Endothelial cell of umbilical vein (primary cell): Measurements from ENCODE around the gene AKT2. TPM values are rescaled to one million over a fixed set of nuclear protein-coding genes. Genes with fewer than 3 reads are reported as not detected.
A peak's percentile ranks its signal among the peaks of the same experiment; 100 is the strongest.

Experiments used
- BruUV-seq: library from RNA; stranded (reverse); fragments of 400-500 nt; replicated peaks from 2 replicates; lab custom pipeline; 2021; lab: Mats Ljungman, UMichigan
- CTCF ChIA-PET: fragments of 300-600, 350-600 bp; sonication (Branson Sonifier 250); formaldehyde crosslinking; loops from one replicate; lab custom pipeline; 2021; ENCODE audit warnings: antibody characterized with exemption, inconsistent platforms; lab: Charles Lee
- POLR2A ChIA-PET: fragments of 300-600, 350-600 bp; sonication (Branson Sonifier 250); formaldehyde crosslinking; loops from one replicate; lab custom pipeline; 2021; ENCODE audit warnings: antibody characterized with exemption, inconsistent platforms; lab: Charles Lee
- DNase-seq: peaks from one replicate; pipeline ENCODE4 v3.0.0-alpha.2; 2011; ENCODE audit warnings: low read depth, low spot score
- FAIRE-seq: peaks from 2 replicates; lab custom pipeline; 2011; peaks lifted over from hg19 to GRCh38; lab: Jason Lieb, UNC
- H2AFZ ChIP-seq: 2 replicates; pipeline ENCODE4 v1.6.0; 2012; ENCODE audit warnings: low read depth, low read length, control low read depth, inconsistent platforms
- H3K27ac ChIP-seq: 2 replicates; pipeline ENCODE4 v1.5.1; 2011; ENCODE audit warnings: low read depth, mild to moderate bottlenecking, control low read depth, low read length, moderate library complexity; ENCODE audit not compliant: insufficient read depth
- H3K27me3 ChIP-seq, 2 experiments: 2 replicates each; pipeline versions ENCODE4 v1.6.0 to v1.6.1; 2011; ENCODE audit warnings: low read length in 2 of 2, mixed read lengths in 1 of 2; ENCODE audit not compliant: control insufficient read depth in 2 of 2, insufficient read depth in 2 of 2
- H3K36me3 ChIP-seq, 2 experiments: 2 replicates in 1 of 2; 3 replicates in 1 of 2; pipeline ENCODE4 v1.5.1; 2011; ENCODE audit warnings: low read length in 2 of 2, mild to moderate bottlenecking in 1 of 2, moderate library complexity in 1 of 2; ENCODE audit not compliant: control insufficient read depth in 2 of 2, insufficient read depth in 2 of 2; ENCODE audit errors: extremely low read depth in 1 of 2
- H3K4me1 ChIP-seq: 3 replicates; pipeline ENCODE4 v1.5.1; 2011; ENCODE audit warnings: mild to moderate bottlenecking, low read length; ENCODE audit not compliant: control insufficient read depth, insufficient read depth; ENCODE audit errors: extremely low read depth
- H3K4me2 ChIP-seq: 2 replicates; pipeline ENCODE4 v1.6.1; 2011; ENCODE audit warnings: low read length, control low read depth, mixed read lengths; ENCODE audit not compliant: insufficient read depth
- H3K4me3 ChIP-seq, 3 experiments: fragments of 200-600 bp in 1 of 3; sonication (generic), shearing (Covaris generic) in 1 of 3; replicated peaks in 1 of 3; 2 replicates each; pipeline ENCODE4 v1.5.1; 2011 to 2016; ENCODE audit warnings: control low read depth in 3 of 3, low read length in 3 of 3, mild to moderate bottlenecking in 2 of 3, inconsistent platforms in 1 of 3, low read depth in 1 of 3, moderate library complexity in 1 of 3; ENCODE audit not compliant: insufficient read depth in 1 of 3
- H3K79me2 ChIP-seq: 2 replicates; pipeline ENCODE4 v1.6.0; 2012; ENCODE audit warnings: low read length, inconsistent platforms; ENCODE audit not compliant: control insufficient read depth, insufficient read depth
- H3K9ac ChIP-seq: replicated peaks from 2 replicates; pipeline ENCODE3; 2011; ENCODE audit warnings: low read length, control low read depth; ENCODE audit not compliant: insufficient read depth; ENCODE audit errors: extremely low read depth
- H3K9me1 ChIP-seq: replicated peaks from 3 replicates; pipeline ENCODE4 v1.6.0; 2011; ENCODE audit warnings: mild to moderate bottlenecking, low read length; ENCODE audit not compliant: control insufficient read depth, insufficient read depth; ENCODE audit errors: extremely low read depth
- H3K9me3 ChIP-seq: replicated peaks from 2 replicates; pipeline ENCODE4 v1.5.1; 2012; ENCODE audit warnings: low read length, inconsistent platforms; ENCODE audit not compliant: control insufficient read depth, insufficient read depth
- H4K20me1 ChIP-seq: replicated peaks from 2 replicates; pipeline ENCODE3; 2011; ENCODE audit warnings: mild to moderate bottlenecking, low read length; ENCODE audit not compliant: control insufficient read depth, insufficient read depth; ENCODE audit errors: extremely low read depth
- EZH2 ChIP-seq: IDR thresholded peaks from 2 replicates; pipeline ENCODE4 v1.6.1; 2012; ENCODE audit warnings: borderline replicate concordance, low read depth, mild to moderate bottlenecking, moderate library complexity, low read length, inconsistent platforms; ENCODE audit not compliant: severe bottlenecking
- JUN ChIP-seq: IDR thresholded peaks from 2 replicates; pipeline ENCODE4 v1.6.1; 2011; ENCODE audit warnings: borderline replicate concordance, low read depth; ENCODE audit not compliant: insufficient read length, insufficient read depth
- POLR2A ChIP-seq: IDR thresholded peaks from 2 replicates; pipeline ENCODE4 v1.6.1; 2012; ENCODE audit warnings: low read depth, mild to moderate bottlenecking, control low read depth, low read length
- dilution Hi-C: fragments of 300-500 bp; cut with MboI; formaldehyde crosslinking; loops from one replicate; pipeline ENCODE4 v1.15.0; 2019; ENCODE audit warnings: low sequenced_read_pairs; ENCODE audit not compliant: extremely low pct_ligation_motif_present
- intact Hi-C: fragments of 100-400 bp; cut with micrococcal nuclease; formaldehyde crosslinking; loops from one replicate; pipeline ENCODE4 v1.10.0; 2022
- polyA plus RNA-seq, 4 experiments: library from polyadenylated mRNA; depleted of rRNA in 3 of 4; stranded (reverse) in 3 of 4; unstranded in 1 of 4; fragments of >200 nt; gene quantifications; 2 replicates each; pipeline versions ENCODE4 v1.2.1 to v1.2.3, GENCODE V29; 2011 to 2012; ENCODE audit warnings: missing spikeins in 1 of 4
- total RNA-seq: library from RNA; stranded (reverse); gene quantifications from 2 replicates; pipeline ENCODE4 v1.2.3, GENCODE V29; 2021
- TF ChIP-seq, protein P1 (sequence below), 2 donors: IDR thresholded peaks; 1 replicate in 1 of 2; 2 replicates in 1 of 2; pipeline ENCODE4 v1.5.1; 2011; ENCODE audit warnings: low read length in 2 of 2, mild to moderate bottlenecking in 2 of 2, moderate library complexity in 2 of 2, control low read depth in 1 of 2, inconsistent platforms in 1 of 2, low read depth in 1 of 2; ENCODE audit not compliant: insufficient read depth in 1 of 2; ENCODE audit errors: extremely low read depth in 1 of 2
- TF ChIP-seq, protein P2 (sequence below): IDR thresholded peaks from 2 replicates; pipeline ENCODE4 v1.6.1; 2011; ENCODE audit not compliant: insufficient read depth, insufficient read length

AKT2 gene
- total and polyA plus RNA-seq, 2 donors (not counting 3 experiments of a cell fraction or from before 2014, with no cell fraction given) = 65.2 to 69.8 TPM

DNA sequence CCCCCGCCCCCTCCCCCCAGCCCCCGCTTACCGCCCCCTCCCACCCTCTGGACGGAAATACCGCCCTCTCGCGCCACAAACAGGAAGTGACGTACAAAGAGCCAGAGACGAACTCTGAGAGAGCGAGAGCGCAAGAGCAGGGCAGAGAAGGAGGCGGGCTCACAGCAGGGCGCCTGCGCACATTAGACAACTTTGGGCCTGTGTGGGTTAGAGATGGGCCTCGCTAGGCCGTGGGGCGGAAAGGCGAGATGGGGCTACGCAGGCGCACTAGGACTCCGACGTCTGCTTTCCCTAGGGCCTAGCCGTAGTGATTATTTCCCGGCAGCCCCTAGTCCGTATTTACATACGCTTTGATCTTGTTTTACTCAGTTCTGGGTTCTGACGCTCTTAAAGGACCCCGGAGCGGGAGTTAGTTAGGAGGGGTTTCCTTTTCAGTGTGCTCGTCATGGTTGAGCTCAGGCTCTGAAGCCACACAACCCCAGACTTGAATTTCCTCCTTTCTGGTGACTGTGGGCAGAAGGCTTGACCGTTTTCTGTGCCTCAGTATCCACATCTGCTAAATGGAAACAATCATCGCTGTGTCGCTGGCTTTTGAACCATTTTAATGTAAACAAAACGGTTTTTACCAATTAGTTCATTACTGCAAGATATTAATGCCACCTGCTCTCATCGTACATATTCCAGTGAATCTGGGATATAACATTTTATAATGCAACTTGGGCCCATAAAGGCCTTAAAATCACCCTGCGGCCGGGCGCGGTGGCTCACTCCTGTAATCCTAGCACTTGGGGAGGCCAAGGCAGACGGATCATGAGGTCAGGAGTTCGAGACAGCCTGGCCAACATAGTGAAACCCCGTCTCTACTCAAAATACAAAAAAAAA lies 449 bp upstream of the AKT2 start:
- H3K36me3 ChIP-seq = peaks cover 0 to 3% of the 10 kb centered on the region in 2 experiments
- CTCF ChIA-PET = interaction anchor here (1.2 to 2.5 kb wide), 3 partner anchors 9 to 20 kb away, joined by 3 to 12 read pairs (median 5); no protein-coding TSS in a partner anchor

DNA sequence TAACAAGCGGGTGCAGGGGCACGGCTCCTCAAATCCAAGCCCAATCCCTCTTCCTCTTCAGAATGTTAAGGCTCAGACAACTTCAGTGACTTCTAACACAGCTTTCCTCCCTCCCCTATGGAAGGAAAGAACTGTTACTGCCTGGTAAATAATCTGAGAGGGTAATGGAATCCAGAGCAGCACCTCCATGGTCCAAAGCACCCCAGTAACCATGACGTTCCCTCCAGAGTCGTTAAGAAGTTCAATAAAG lies 969 bp downstream of the AKT2 start:
- FAIRE-seq = no peak
- ChIA-PET POLR2A (no interaction called here), CTCF (interaction anchor here (1.8 kb wide), 1 partner anchor 21 kb away, joined by 5 read pairs; no protein-coding TSS in a partner anchor)
- Histone ChIP-seq H2AFZ (peak overlapping the region; percentile 67), H3K27ac (peak overlapping the region; percentile 67), H4K20me1 (no peaks in the 10 kb centered on the region), H3K9me1 (no peaks in the 10 kb centered on the region), H3K79me2 (peaks cover 55% of the 10 kb centered on the region), H3K9ac (peak overlapping the region; percentile 88), H3K36me3 (peaks cover 0 to 3% of the 10 kb centered on the region in 2 experiments), H3K4me2 (peak overlapping the region; percentile 96), H3K9me3 (no peaks in the 10 kb centered on the region), H3K4me1 (peaks cover 11% of the 10 kb centered on the region), H3K27me3 (no peaks in the 10 kb centered on the region), H3K4me3 (peak overlapping the region; percentile 80 to 86 (median 83))
- intact Hi-C loops (loop anchor here (2.0 kb wide), 1 partner anchor 41 kb away; no protein-coding TSS in a partner anchor), dilution Hi-C loops (no loop called here)
- BruUV-seq = no TSS peak
- peak; percentile 32 for DNase-seq
- no peak for TF ChIP-seq JUN
- TF ChIP-seq POLR2A = no peak
- TF ChIP-seq, protein P1, sequence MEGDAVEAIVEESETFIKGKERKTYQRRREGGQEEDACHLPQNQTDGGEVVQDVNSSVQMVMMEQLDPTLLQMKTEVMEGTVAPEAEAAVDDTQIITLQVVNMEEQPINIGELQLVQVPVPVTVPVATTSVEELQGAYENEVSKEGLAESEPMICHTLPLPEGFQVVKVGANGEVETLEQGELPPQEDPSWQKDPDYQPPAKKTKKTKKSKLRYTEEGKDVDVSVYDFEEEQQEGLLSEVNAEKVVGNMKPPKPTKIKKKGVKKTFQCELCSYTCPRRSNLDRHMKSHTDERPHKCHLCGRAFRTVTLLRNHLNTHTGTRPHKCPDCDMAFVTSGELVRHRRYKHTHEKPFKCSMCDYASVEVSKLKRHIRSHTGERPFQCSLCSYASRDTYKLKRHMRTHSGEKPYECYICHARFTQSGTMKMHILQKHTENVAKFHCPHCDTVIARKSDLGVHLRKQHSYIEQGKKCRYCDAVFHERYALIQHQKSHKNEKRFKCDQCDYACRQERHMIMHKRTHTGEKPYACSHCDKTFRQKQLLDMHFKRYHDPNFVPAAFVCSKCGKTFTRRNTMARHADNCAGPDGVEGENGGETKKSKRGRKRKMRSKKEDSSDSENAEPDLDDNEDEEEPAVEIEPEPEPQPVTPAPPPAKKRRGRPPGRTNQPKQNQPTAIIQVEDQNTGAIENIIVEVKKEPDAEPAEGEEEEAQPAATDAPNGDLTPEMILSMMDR (IDR thresholded peaks at IDR 0.05; ENCODE audit: extremely low read depth in 1 of 2, insufficient read depth in 1 of 2, low read depth in 1 of 2, low read length in 2 of 2) = no peak
- TF ChIP-seq, protein P2, sequence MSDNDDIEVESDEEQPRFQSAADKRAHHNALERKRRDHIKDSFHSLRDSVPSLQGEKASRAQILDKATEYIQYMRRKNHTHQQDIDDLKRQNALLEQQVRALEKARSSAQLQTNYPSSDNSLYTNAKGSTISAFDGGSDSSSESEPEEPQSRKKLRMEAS = no peak

More for the DNA sequence above, 449 bp upstream of the AKT2 start:
- BruUV-seq = TSS peak; percentile 98
- TF ChIP-seq EZH2 (no peak), POLR2A (peak; percentile 43)
- H3K9me3 ChIP-seq = no peaks in the 10 kb centered on the region
- DNase-seq (peak; percentile 100), FAIRE-seq (peak; percentile 100)
- dilution Hi-C loops (no loop called here), intact Hi-C loops (loop anchor here (1.0 to 2.0 kb wide), 4 partner anchors 43 to 180 kb away; partner anchors contain the start of genes BLVRB, C19orf47 and PLD3)
- peak overlapping the region; percentile 80 for H3K4me2 ChIP-seq
- peak overlapping the region in 2 of 3 experiments; percentile 40 to 86 for H3K4me3 ChIP-seq
- peak overlapping the region; percentile 80 for H3K9ac ChIP-seq
- H3K27ac ChIP-seq = peak overlapping the region; percentile 76
- POLR2A ChIA-PET = interaction anchor here (1.1 kb wide), 1 partner anchor 15 kb away, joined by 5 read pairs; no protein-coding TSS in a partner anchor
- H3K79me2 ChIP-seq = peaks cover 42% of the 10 kb centered on the region
- no peaks in the 10 kb centered on the region for H4K20me1 ChIP-seq
- peaks cover 11% of the 10 kb centered on the region for H3K4me1 ChIP-seq
- H3K9me1 ChIP-seq = no peaks in the 10 kb centered on the region
- H3K27me3 ChIP-seq = no peaks in the 10 kb centered on the region
- H2AFZ ChIP-seq = peak overlapping the region; percentile 88
